H1 (cell line): ENCODE data around the gene MGAT4D.

Experiments
- EP300 ChIP-seq, 2 experiments: IDR thresholded peaks; 1 replicate in 1 of 2; 2 replicates in 1 of 2; pipeline ENCODE4 v1.6.1; 2011 to 2012; ENCODE audit warnings: low read depth in 2 of 2, low read length in 2 of 2, mild to moderate bottlenecking in 2 of 2, borderline replicate concordance in 1 of 2, inconsistent platforms in 1 of 2, moderate library complexity in 1 of 2
- HDAC6 ChIP-seq: IDR thresholded peaks from one replicate; pipeline ENCODE4 v1.7.1; 2012; ENCODE audit warnings: low read depth, mild to moderate bottlenecking, inconsistent platforms, low read length, moderate library complexity
- POLR2A ChIP-seq, 2 experiments: IDR thresholded peaks; 1 replicate in 1 of 2; 2 replicates in 1 of 2; pipeline ENCODE4 v1.6.1; 2011; ENCODE audit warnings: low read depth in 2 of 2, low read length in 2 of 2, mild to moderate bottlenecking in 2 of 2; ENCODE audit errors: control extremely low read depth in 1 of 2
- RFX5 ChIP-seq: IDR thresholded peaks from 2 replicates; pipeline ENCODE4 v1.6.1; 2011; ENCODE audit warnings: low read depth, low read length, improper control_type of control experiment, borderline replicate concordance
- SIN3A ChIP-seq, 2 experiments: IDR thresholded peaks in 1 of 2; conservative IDR thresholded peaks in 1 of 2; 2 replicates each; pipeline ENCODE4 v1.6.1; 2011 to 2012; ENCODE audit warnings: low read length in 2 of 2, improper control_type of control experiment in 1 of 2, low read depth in 1 of 2, mild to moderate bottlenecking in 1 of 2
- SP2 ChIP-seq: IDR thresholded peaks from 2 replicates; pipeline ENCODE4 v1.6.1; 2012; ENCODE audit warnings: mild to moderate bottlenecking, low read length, inconsistent platforms
- TF ChIP-seq, protein P1 (sequence below), 3 experiments: IDR thresholded peaks; 1 replicate in 2 of 3; 2 replicates in 1 of 3; pipeline versions ENCODE4 v1.5.1 to v1.6.1; 2011; ENCODE audit warnings: low read length in 3 of 3, mild to moderate bottlenecking in 3 of 3, inconsistent platforms in 2 of 3, low read depth in 1 of 3, moderate library complexity in 1 of 3; ENCODE audit not compliant: insufficient read depth in 1 of 3; ENCODE audit errors: control extremely low read depth in 1 of 3

DNA sequence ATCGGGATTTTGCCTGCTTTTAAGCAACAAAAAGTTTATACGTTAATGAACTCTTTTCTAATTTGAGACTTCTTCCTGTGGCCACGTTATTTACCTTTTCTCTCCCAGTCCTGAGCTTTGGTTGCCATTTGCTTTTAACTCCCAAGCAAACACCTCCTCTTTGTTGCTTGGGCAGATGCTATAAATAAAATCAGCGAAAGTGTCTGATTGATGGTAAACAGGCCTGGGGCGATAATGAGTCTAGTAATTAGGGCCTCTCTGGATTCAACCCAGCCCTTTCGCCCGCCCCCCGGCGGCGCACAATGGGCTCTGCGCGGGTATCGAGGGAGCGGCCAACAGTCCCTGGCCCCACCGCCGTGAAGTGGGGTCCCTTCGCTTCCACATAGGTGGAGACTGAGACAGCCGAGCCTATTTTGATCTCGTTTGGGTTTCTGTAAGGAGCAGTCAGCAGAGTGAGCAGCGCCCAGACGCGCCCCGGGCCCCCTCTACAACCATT lies 71.4 kb downstream of the MGAT4D start:
- no peak for TF ChIP-seq EP300 (IDR thresholded peaks at IDR 0.05; ENCODE audit: borderline replicate concordance in 1 of 2, low read depth in 2 of 2, low read length in 2 of 2)
- TF ChIP-seq SIN3A (conservative IDR thresholded peaks at IDR 0.05 in 1 of 2, IDR thresholded peaks at IDR 0.05 in 1 of 2; ENCODE audit: low read depth in 1 of 2, low read length in 2 of 2): no peak
- no peak for TF ChIP-seq SP2
- TF ChIP-seq, protein P1, sequence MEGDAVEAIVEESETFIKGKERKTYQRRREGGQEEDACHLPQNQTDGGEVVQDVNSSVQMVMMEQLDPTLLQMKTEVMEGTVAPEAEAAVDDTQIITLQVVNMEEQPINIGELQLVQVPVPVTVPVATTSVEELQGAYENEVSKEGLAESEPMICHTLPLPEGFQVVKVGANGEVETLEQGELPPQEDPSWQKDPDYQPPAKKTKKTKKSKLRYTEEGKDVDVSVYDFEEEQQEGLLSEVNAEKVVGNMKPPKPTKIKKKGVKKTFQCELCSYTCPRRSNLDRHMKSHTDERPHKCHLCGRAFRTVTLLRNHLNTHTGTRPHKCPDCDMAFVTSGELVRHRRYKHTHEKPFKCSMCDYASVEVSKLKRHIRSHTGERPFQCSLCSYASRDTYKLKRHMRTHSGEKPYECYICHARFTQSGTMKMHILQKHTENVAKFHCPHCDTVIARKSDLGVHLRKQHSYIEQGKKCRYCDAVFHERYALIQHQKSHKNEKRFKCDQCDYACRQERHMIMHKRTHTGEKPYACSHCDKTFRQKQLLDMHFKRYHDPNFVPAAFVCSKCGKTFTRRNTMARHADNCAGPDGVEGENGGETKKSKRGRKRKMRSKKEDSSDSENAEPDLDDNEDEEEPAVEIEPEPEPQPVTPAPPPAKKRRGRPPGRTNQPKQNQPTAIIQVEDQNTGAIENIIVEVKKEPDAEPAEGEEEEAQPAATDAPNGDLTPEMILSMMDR (IDR thresholded peaks at IDR 0.05; ENCODE audit: control extremely low read depth in 1 of 3, insufficient read depth in 1 of 3, low read depth in 1 of 3, low read length in 3 of 3): peak in 1 of 3 experiments; percentile 10; a peak in 2 of 4 replicates
- TF ChIP-seq HDAC6: no peak
- TF ChIP-seq RFX5: no peak
- TF ChIP-seq POLR2A (IDR thresholded peaks at IDR 0.05; ENCODE audit: control extremely low read depth in 1 of 2, low read depth in 2 of 2, low read length in 2 of 2): no peak
